ENCODE data around the gene CEP192. TPM values are rescaled to one million over a fixed set of nuclear protein-coding genes. Genes with fewer than 3 reads are reported as not detected.

Gene CEP192
- total RNA-seq, 1 donor from 2014 or later, result 13.9 TPM

DNA sequence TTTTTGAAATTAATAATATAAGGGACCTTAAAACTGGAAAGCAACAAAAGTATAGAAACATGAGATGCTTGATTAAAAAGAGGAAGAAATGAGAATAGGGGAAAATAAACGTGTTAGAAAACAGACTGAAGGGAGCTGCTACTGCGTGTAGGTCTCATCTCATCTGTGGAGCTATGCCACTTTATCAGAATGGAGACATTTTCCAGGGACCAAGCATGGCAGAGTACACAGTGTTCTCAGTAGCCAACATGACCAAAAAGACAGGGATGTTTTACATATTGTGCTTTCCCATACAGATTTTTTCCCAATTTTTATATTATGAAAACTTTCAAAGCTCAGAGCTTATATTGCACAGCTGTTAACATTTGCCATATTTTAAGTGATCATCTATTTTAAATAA, 23.1 kb downstream of the CEP192 start:
- Histone ChIP-seq H3K4me2 (ENCODE audit: low read length) (no peak overlapping the region), H3K9ac (ENCODE audit: low read length) (no peak overlapping the region), H4K20me1 (ENCODE audit: insufficient read depth, low read length) (no peaks in the 10 kb centered on the region), H3K9me3 (ENCODE audit: insufficient read depth, low read depth, low read length) (no peaks in the 10 kb centered on the region), H3K36me3 (ENCODE audit: insufficient read depth, low read length) (peaks cover 55% of the 10 kb centered on the region), H2AFZ (ENCODE audit: low read depth, low read length) (no peak overlapping the region), H3K27ac (ENCODE audit: low read depth, low read length) (no peak overlapping the region), H3K79me2 (ENCODE audit: insufficient read depth, low read length) (no peaks in the 10 kb centered on the region), H3K27me3 (ENCODE audit: insufficient read depth, low read length) (no peaks in the 10 kb centered on the region), H3K4me1 (ENCODE audit: insufficient read depth, low read length) (no peaks in the 10 kb centered on the region), H3K4me3 (ENCODE audit: insufficient read depth, low read depth, low read length) (no peak overlapping the region)
- Mint-ChIP-seq H3K9me3 (ENCODE audit: unreplicated experiment) (no peaks in the 10 kb centered on the region), H3K27me3 (ENCODE audit: low read depth, unreplicated experiment) (no peaks in the 10 kb centered on the region), H3K36me3 (ENCODE audit: low read depth, unreplicated experiment) (peaks cover 8% of the 10 kb centered on the region), H3K27ac (ENCODE audit: unreplicated experiment) (no peak overlapping the region), H3K4me3 (ENCODE audit: unreplicated experiment) (no peak overlapping the region), H3K4me1 (ENCODE audit: low read depth, unreplicated experiment) (no peaks in the 10 kb centered on the region)
- no peak for TF ChIP-seq EZH2 (IDR thresholded peaks at IDR 0.05; ENCODE audit: insufficient read depth, low read length)
- TF ChIP-seq, protein P1, sequence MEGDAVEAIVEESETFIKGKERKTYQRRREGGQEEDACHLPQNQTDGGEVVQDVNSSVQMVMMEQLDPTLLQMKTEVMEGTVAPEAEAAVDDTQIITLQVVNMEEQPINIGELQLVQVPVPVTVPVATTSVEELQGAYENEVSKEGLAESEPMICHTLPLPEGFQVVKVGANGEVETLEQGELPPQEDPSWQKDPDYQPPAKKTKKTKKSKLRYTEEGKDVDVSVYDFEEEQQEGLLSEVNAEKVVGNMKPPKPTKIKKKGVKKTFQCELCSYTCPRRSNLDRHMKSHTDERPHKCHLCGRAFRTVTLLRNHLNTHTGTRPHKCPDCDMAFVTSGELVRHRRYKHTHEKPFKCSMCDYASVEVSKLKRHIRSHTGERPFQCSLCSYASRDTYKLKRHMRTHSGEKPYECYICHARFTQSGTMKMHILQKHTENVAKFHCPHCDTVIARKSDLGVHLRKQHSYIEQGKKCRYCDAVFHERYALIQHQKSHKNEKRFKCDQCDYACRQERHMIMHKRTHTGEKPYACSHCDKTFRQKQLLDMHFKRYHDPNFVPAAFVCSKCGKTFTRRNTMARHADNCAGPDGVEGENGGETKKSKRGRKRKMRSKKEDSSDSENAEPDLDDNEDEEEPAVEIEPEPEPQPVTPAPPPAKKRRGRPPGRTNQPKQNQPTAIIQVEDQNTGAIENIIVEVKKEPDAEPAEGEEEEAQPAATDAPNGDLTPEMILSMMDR (IDR thresholded peaks at IDR 0.05; ENCODE audit: insufficient read depth, low read depth, low read length), result no peak
- no peak for DNase-seq (ENCODE audit: low read depth)
- no peak for FAIRE-seq

DNA sequence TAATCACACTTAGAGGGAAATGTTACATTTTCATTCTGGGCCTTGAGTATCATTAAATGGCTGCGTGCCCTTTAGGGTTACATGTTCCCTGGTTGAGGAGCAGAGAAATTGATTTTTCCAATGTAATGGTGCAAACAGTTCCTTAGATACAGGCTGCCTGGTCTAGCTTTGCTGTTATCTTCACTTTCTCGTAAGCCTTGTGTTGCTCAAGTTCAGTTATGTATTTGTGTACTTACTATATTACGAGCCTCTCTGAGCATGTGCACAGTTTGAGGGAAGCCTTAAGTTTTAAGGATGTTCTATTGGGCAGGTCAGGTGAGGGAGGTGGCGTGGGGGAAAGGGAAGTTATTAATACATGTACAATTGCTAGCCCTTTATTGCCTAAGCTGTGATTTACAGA, 23.7 kb downstream of the CEP192 start:
- H3K4me2 ChIP-seq (ENCODE audit: low read length), result no peak overlapping the region
- H3K36me3 ChIP-seq (ENCODE audit: insufficient read depth, low read length), result peaks cover 54% of the 10 kb centered on the region
- no peak overlapping the region for H3K4me3 ChIP-seq (ENCODE audit: insufficient read depth, low read depth, low read length)
- H3K4me1 Mint-ChIP-seq (ENCODE audit: low read depth, unreplicated experiment), result no peaks in the 10 kb centered on the region
- no peak overlapping the region for H2AFZ ChIP-seq (ENCODE audit: low read depth, low read length)
- no peaks in the 10 kb centered on the region for H3K4me1 ChIP-seq (ENCODE audit: insufficient read depth, low read length)
- H3K9me3 ChIP-seq (ENCODE audit: insufficient read depth, low read depth, low read length), result no peaks in the 10 kb centered on the region
- no peaks in the 10 kb centered on the region for H3K79me2 ChIP-seq (ENCODE audit: insufficient read depth, low read length)
- FAIRE-seq (no peak), DNase-seq (ENCODE audit: low read depth) (no peak)
- no peaks in the 10 kb centered on the region for H3K9me3 Mint-ChIP-seq (ENCODE audit: unreplicated experiment)
- peaks cover 8% of the 10 kb centered on the region for H3K36me3 Mint-ChIP-seq (ENCODE audit: low read depth, unreplicated experiment)
- TF ChIP-seq EZH2 (IDR thresholded peaks at IDR 0.05; ENCODE audit: insufficient read depth, low read length), result no peak
- TF ChIP-seq, protein P1 (IDR thresholded peaks at IDR 0.05; ENCODE audit: insufficient read depth, low read depth, low read length), result no peak
- H3K27me3 ChIP-seq (ENCODE audit: insufficient read depth, low read length), result no peaks in the 10 kb centered on the region
- H3K9ac ChIP-seq (ENCODE audit: low read length), result no peak overlapping the region
- H4K20me1 ChIP-seq (ENCODE audit: insufficient read depth, low read length), result no peaks in the 10 kb centered on the region
- H3K27me3 Mint-ChIP-seq (ENCODE audit: low read depth, unreplicated experiment), result no peaks in the 10 kb centered on the region
- H3K27ac Mint-ChIP-seq (ENCODE audit: unreplicated experiment), result no peak overlapping the region
- H3K4me3 Mint-ChIP-seq (ENCODE audit: unreplicated experiment), result no peak overlapping the region
- no peak overlapping the region for H3K27ac ChIP-seq (ENCODE audit: low read depth, low read length)

DNA sequence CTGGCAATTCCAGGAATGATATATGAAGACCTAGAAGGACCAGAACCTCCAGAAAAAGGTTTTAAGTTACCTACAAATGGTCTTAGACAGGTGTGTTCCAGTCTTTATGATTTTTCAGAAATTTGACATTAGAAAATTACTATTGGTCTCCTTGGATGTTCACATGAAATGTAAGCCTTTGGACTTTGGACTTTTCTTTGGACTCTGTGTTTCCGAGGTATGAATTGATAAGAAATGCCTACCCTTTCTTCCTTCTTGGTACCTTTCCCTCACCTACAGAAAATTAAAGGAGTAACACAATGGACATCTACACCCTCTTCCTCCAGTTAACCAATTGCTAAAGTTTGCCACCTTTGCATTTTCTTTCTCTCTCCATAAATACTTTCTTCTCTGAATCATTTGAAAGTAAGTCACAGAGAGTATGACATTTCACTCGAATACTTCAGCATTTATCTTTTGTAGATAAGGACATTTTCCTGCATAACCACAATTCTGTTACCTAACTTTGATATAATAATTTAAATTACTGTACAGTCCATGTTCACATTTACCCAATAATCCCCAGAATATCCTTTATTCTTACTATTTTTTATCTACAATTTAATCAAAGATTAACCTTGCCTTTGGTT, 26.2 kb downstream of the CEP192 start:
- Histone ChIP-seq H3K4me3 (ENCODE audit: insufficient read depth, low read depth, low read length) (no peak overlapping the region), H3K27me3 (ENCODE audit: insufficient read depth, low read length) (no peaks in the 10 kb centered on the region), H3K36me3 (ENCODE audit: insufficient read depth, low read length) (peaks cover 50% of the 10 kb centered on the region), H3K27ac (ENCODE audit: low read depth, low read length) (no peak overlapping the region), H3K4me1 (ENCODE audit: insufficient read depth, low read length) (no peaks in the 10 kb centered on the region), H3K9me3 (ENCODE audit: insufficient read depth, low read depth, low read length) (no peaks in the 10 kb centered on the region), H4K20me1 (ENCODE audit: insufficient read depth, low read length) (no peaks in the 10 kb centered on the region), H3K4me2 (ENCODE audit: low read length) (no peak overlapping the region), H3K79me2 (ENCODE audit: insufficient read depth, low read length) (no peaks in the 10 kb centered on the region), H3K9ac (ENCODE audit: low read length) (no peak overlapping the region), H2AFZ (ENCODE audit: low read depth, low read length) (no peak overlapping the region)
- no peaks in the 10 kb centered on the region for H3K27me3 Mint-ChIP-seq (ENCODE audit: low read depth, unreplicated experiment)
- H3K36me3 Mint-ChIP-seq (ENCODE audit: low read depth, unreplicated experiment), result peaks cover 8% of the 10 kb centered on the region
- no peaks in the 10 kb centered on the region for H3K4me1 Mint-ChIP-seq (ENCODE audit: low read depth, unreplicated experiment)
- DNase-seq (ENCODE audit: low read depth) (no peak), FAIRE-seq (no peak)
- no peak overlapping the region for H3K4me3 Mint-ChIP-seq (ENCODE audit: unreplicated experiment)
- H3K9me3 Mint-ChIP-seq (ENCODE audit: unreplicated experiment), result no peaks in the 10 kb centered on the region
- TF ChIP-seq, protein P1 (IDR thresholded peaks at IDR 0.05; ENCODE audit: insufficient read depth, low read depth, low read length), result no peak
- no peak for TF ChIP-seq EZH2 (IDR thresholded peaks at IDR 0.05; ENCODE audit: insufficient read depth, low read length)
- H3K27ac Mint-ChIP-seq (ENCODE audit: unreplicated experiment), result no peak overlapping the region
